Activated naive CD4-positive, alpha-beta T cell treated with anti-CD3 and anti-CD28 coated beads, Interleukin-2, amount 50 U/mL, for 24 hours (primary cell): ENCODE data around the gene RTN4.
"Not testable (repeated sequence)": the region's sequence is repeated elsewhere in the genome, so short reads cannot be mapped to it uniquely, and the experiment has no call there.

Source experiments
- H3K27ac Mint-ChIP-seq: one replicate; pipeline ENCODE4 v1.8.0; 2021; ENCODE audit warnings: mild to moderate bottlenecking, mixed read lengths
- H3K27me3 Mint-ChIP-seq: one replicate; pipeline ENCODE4 v1.8.0; 2021; ENCODE audit warnings: mixed read lengths
- H3K36me3 Mint-ChIP-seq: one replicate; pipeline ENCODE4 v1.8.0; 2021; ENCODE audit warnings: mixed read lengths
- H3K4me1 Mint-ChIP-seq: one replicate; pipeline ENCODE4 v1.8.0; 2021; ENCODE audit warnings: mixed read lengths
- H3K4me3 Mint-ChIP-seq: one replicate; pipeline ENCODE4 v1.8.0; 2021; ENCODE audit warnings: mild to moderate bottlenecking, mixed read lengths
- H3K9me3 Mint-ChIP-seq: one replicate; pipeline ENCODE4 v1.8.0; 2021; ENCODE audit warnings: mixed read lengths

Gene RTN4

DNA sequence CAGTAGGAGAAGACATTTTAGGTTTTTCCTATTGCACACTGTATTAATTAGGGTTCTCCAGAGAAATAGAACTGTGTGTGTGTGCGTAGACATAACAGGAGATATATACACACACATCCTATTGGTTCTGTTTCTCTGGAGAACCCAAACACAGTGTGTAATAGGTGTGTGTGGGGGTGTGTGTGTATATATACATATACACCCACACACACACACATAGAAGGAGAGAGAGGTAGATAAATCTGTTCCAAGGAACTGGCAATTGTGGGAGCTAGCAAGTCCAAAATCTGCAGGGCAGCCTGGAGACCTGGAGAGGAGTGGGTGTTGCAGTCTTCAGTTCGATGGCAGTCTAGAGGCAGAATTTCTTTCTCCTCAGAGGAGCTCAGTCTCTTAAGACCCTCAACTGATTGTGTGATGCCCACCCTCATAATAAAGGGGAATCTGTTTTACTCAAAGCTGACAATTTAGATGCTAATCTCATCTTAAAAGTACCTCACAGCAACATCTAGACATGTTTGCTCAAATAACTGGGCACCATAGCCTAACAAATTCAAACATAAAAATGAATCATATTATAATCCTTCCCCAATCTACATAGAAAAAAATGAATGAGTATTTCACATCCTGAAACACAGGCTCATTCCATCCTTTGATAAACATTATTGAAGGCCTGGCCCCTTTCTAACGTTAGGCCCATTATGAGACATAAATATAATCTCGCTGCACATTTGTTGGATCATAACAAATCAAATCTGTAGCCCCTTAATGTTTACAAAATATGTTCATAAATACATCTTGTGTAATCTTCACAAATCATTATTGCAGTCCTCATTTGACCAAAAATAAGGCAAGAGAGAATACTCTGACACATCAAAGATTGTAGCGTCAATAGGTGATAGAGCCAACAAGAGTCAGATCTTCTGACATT is 35.1 kb upstream of the RTN4 start:
- Mint-ChIP-seq H3K27ac (no peak overlapping the region), H3K4me3 (no peak overlapping the region), H3K36me3 (peaks cover under 1% of the 10 kb centered on the region), H3K4me1 (no peaks in the 10 kb centered on the region), H3K9me3 (peaks cover 3% of the 10 kb centered on the region), H3K27me3 (no peaks in the 10 kb centered on the region)

- Mint-ChIP-seq H3K27me3 (no peaks in the 10 kb centered on the region), H3K4me1 (no peaks in the 10 kb centered on the region), H3K4me3 (no peak overlapping the region), H3K27ac (no peak overlapping the region), H3K9me3 (peaks cover 5% of the 10 kb centered on the region), H3K36me3 (peaks cover 1% of the 10 kb centered on the region)
These were observed 34.4 kb upstream of the RTN4 start for GRCh38 chr2:55084641-55085040.

GRCh38 chr2:55080204-55080738 is 30.0 kb upstream of the RTN4 start:
- H3K27me3 Mint-ChIP-seq: no peaks in the 10 kb centered on the region
- H3K36me3 Mint-ChIP-seq: peaks cover 1% of the 10 kb centered on the region
- no peak overlapping the region for H3K27ac Mint-ChIP-seq
- no peak overlapping the region for H3K4me3 Mint-ChIP-seq
- no peaks in the 10 kb centered on the region for H3K4me1 Mint-ChIP-seq
- peaks cover 5% of the 10 kb centered on the region for H3K9me3 Mint-ChIP-seq

DNA sequence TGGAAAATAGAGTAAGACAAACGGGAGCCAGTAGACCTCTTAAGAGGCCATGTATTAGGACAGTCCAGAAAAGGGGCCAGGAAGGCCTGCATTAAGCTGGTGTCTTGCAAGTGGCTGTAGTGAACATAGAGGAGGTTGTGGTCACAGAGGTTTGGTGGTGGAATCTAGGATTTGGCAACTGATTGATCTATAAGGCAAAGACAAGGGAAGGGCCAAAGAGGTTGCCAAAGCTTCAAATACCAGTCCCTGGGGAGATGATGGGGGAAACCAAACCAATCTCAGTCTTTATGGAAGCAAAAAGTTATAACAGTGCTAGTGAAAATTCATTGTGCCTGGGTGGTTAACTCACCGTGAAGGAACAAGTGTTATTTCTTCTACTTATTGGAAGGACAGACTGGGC is 28.7 kb upstream of the RTN4 start:
- Mint-ChIP-seq H3K4me1 (no peaks in the 10 kb centered on the region), H3K4me3 (no peak overlapping the region), H3K9me3 (peaks cover 5% of the 10 kb centered on the region), H3K36me3 (peaks cover 1% of the 10 kb centered on the region), H3K27ac (no peak overlapping the region), H3K27me3 (no peaks in the 10 kb centered on the region)

- Mint-ChIP-seq H3K9me3 (peaks cover 5% of the 10 kb centered on the region), H3K4me3 (no peak overlapping the region), H3K27me3 (no peaks in the 10 kb centered on the region), H3K27ac (no peak overlapping the region), H3K4me1 (no peaks in the 10 kb centered on the region), H3K36me3 (peaks cover 2% of the 10 kb centered on the region)
These were observed 26.5 kb upstream of the RTN4 start for GRCh38 chr2:55076721-55077120.

GRCh38 chr2:55076019-55076418 is 25.8 kb upstream of the RTN4 start:
- H3K27ac Mint-ChIP-seq, H3K4me1 Mint-ChIP-seq, H3K27me3 Mint-ChIP-seq, H3K36me3 Mint-ChIP-seq, H3K9me3 Mint-ChIP-seq, H3K4me3 Mint-ChIP-seq: not testable (repeated sequence)

- Mint-ChIP-seq H3K27ac (no peak overlapping the region), H3K36me3 (peaks cover 1% of the 10 kb centered on the region), H3K9me3 (no peaks in the 10 kb centered on the region), H3K4me3 (no peak overlapping the region), H3K27me3 (no peaks in the 10 kb centered on the region), H3K4me1 (no peaks in the 10 kb centered on the region)
These were observed 23.0 kb upstream of the RTN4 start for GRCh38 chr2:55073000-55073983.

DNA sequence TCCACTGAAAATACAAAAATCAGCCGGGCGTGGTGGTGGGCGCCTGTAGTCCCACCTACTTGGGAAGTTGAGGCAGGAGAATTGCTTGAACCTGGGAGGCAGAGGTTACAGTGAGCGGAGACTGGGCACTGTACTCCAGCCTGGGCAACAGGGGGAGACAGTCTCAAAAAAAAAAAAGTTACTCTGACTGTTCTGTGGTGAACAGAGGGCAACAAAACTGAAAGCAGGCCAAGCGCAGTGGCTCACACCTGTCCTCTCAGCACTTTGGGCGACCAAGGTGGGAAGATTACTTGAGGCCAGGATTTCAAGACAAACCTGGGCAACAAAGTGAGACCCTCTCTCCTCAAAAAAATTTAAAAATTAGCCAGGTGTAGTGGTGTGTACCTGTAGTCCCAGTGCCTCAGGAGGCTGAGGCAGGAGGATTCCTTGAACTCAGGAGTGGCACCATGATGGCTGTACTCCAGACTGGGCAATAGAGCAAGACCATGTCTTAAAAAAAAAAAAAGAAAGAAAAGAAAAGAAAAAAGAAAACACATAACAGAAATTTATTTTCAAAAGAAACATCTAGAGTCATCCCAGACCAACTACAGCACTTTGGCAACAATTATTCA is 13.6 kb upstream of the RTN4 start:
- Mint-ChIP-seq H3K36me3 (no peaks in the 10 kb centered on the region), H3K9me3 (no peaks in the 10 kb centered on the region), H3K27ac (no peak overlapping the region), H3K27me3 (no peaks in the 10 kb centered on the region), H3K4me3 (no peak overlapping the region), H3K4me1 (no peaks in the 10 kb centered on the region)

DNA sequence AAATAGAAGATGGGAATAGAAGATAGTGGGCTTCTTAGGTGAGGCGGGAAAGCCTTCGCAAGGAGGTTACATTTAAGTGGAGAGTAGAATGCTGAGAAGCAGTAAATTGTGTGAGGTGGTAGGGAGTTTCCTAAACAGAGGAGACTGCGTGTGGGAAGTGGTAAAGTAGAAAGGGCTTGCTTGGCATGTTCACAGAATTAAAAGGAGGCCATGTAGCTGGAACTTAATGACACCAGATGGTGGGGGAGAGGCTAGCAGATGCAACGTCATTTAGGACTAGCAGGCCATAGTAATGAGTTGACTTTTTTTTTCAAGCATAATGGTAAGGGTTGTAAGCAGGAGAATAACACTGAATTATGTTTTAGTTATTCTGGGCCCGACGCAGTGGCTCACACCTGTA is 13.0 kb upstream of the RTN4 start:
- Mint-ChIP-seq H3K27me3 (no peaks in the 10 kb centered on the region), H3K27ac (no peak overlapping the region), H3K4me3 (no peak overlapping the region), H3K4me1 (peaks cover 4% of the 10 kb centered on the region), H3K36me3 (no peaks in the 10 kb centered on the region), H3K9me3 (no peaks in the 10 kb centered on the region)

DNA sequence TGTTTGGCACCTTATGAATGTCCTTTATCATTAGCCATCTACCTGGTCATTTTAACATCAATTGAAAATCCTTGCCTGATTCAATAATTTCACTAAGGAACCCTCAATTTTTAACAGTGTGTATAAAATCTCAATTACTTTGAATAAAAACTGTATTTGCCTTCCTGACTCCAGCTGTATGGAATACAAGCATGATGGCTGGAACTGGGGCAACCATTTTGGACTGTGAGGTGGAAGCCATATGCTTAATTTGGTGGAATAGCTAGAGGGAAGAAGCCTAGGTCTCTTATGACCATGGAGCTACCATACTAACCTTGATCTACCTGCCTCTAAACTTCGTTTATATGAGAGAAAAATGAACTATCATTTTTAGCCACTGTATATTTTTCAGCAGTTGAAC is 12.5 kb upstream of the RTN4 start:
- Mint-ChIP-seq H3K36me3 (no peaks in the 10 kb centered on the region), H3K27ac (no peak overlapping the region), H3K4me3 (no peak overlapping the region), H3K27me3 (no peaks in the 10 kb centered on the region), H3K4me1 (peaks cover 6% of the 10 kb centered on the region), H3K9me3 (no peaks in the 10 kb centered on the region)

- H3K4me3 Mint-ChIP-seq: no peak overlapping the region
- H3K36me3 Mint-ChIP-seq: no peaks in the 10 kb centered on the region
- H3K4me1 Mint-ChIP-seq: peaks cover 6% of the 10 kb centered on the region
- H3K27me3 Mint-ChIP-seq: no peaks in the 10 kb centered on the region
- no peak overlapping the region for H3K27ac Mint-ChIP-seq
- no peaks in the 10 kb centered on the region for H3K9me3 Mint-ChIP-seq
These were observed 11.5 kb upstream of the RTN4 start for GRCh38 chr2:55061523-55062344.

GRCh38 chr2:55059793-55060192 is 9.5 kb upstream of the RTN4 start:
- Mint-ChIP-seq H3K36me3 (no peaks in the 10 kb centered on the region), H3K4me3 (no peak overlapping the region), H3K9me3 (no peaks in the 10 kb centered on the region), H3K4me1 (peaks cover 9% of the 10 kb centered on the region), H3K27ac (no peak overlapping the region), H3K27me3 (no peaks in the 10 kb centered on the region)

GRCh38 chr2:55057474-55057873 is 7.2 kb upstream of the RTN4 start:
- Mint-ChIP-seq H3K9me3 (no peaks in the 10 kb centered on the region), H3K4me3 (no peak overlapping the region), H3K27ac (no peak overlapping the region), H3K4me1 (peaks cover 27% of the 10 kb centered on the region), H3K36me3 (no peaks in the 10 kb centered on the region), H3K27me3 (no peaks in the 10 kb centered on the region)

- H3K27ac Mint-ChIP-seq: no peak overlapping the region
- H3K27me3 Mint-ChIP-seq: no peaks in the 10 kb centered on the region
- no peaks in the 10 kb centered on the region for H3K36me3 Mint-ChIP-seq
- H3K4me1 Mint-ChIP-seq: peaks cover 41% of the 10 kb centered on the region
- H3K4me3 Mint-ChIP-seq: no peak overlapping the region
- no peaks in the 10 kb centered on the region for H3K9me3 Mint-ChIP-seq
These were observed 5.8 kb upstream of the RTN4 start for GRCh38 chr2:55056024-55056521.
